ENCODE measurements around the gene GARIN5A. TPM values are rescaled to one million over a fixed set of nuclear protein-coding genes. Genes with fewer than 3 reads are reported as not detected.
A peak's percentile ranks its signal among the peaks of the same experiment; 100 is the strongest.

Gene GARIN5A
- total RNA-seq, 6 donors from 2014 or later = 2.4 to 10.1 (median 3.0) TPM; not detected in 1

DNA sequence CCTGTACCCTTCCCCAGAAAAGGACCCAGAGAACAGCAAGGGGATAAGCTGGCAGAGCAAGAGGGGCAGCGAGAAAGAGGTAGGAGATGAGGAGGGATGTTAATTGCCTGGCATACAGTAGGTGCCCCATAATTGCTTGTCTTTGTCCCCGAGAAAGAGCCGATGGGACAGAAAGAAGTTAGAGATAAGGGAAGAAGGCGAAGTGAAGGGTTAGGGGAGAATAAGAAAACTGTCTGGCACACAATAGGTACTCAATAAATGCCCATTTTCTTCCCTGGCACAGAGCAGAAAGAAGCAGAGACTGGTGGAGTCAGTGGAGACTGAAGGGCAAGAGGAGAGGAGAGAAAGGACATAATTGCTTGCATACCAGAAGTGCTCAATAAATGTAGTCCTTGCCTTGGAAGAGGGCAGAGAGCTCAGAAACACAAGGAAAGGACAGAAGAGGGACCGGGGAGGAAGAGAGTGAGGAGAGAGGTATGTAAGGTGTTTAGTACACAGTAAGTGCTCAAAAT lies 18.4 kb upstream of the GARIN5A start:
- ATAC-seq (ENCODE audit: low FRiP score in 2 of 2) = no peak
- Histone ChIP-seq H3K9me3 (no peaks in the 10 kb centered on the region), H3K27ac (no peak overlapping the region), H3K4me1 (peaks cover 0 to 11% (median 7%) of the 10 kb centered on the region in 4 donors), H3K27me3 (no peaks in the 10 kb centered on the region), H3K4me3 (no peak overlapping the region), H3K36me3 (no peaks in the 10 kb centered on the region)
- TF ChIP-seq POLR2AphosphoS5 (IDR thresholded peaks at IDR 0.05) (no peak), EP300 (IDR thresholded peaks at IDR 0.05) (no peak), POLR2A (IDR thresholded peaks at IDR 0.05) (no peak)
- TF ChIP-seq, protein P1, sequence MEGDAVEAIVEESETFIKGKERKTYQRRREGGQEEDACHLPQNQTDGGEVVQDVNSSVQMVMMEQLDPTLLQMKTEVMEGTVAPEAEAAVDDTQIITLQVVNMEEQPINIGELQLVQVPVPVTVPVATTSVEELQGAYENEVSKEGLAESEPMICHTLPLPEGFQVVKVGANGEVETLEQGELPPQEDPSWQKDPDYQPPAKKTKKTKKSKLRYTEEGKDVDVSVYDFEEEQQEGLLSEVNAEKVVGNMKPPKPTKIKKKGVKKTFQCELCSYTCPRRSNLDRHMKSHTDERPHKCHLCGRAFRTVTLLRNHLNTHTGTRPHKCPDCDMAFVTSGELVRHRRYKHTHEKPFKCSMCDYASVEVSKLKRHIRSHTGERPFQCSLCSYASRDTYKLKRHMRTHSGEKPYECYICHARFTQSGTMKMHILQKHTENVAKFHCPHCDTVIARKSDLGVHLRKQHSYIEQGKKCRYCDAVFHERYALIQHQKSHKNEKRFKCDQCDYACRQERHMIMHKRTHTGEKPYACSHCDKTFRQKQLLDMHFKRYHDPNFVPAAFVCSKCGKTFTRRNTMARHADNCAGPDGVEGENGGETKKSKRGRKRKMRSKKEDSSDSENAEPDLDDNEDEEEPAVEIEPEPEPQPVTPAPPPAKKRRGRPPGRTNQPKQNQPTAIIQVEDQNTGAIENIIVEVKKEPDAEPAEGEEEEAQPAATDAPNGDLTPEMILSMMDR (IDR thresholded peaks at IDR 0.05) = no peak
- WGBS, 2 donors = 82 to 91% methylated on average over 5 of the region's 5 CpGs
- DNase-seq = no peak

DNA sequence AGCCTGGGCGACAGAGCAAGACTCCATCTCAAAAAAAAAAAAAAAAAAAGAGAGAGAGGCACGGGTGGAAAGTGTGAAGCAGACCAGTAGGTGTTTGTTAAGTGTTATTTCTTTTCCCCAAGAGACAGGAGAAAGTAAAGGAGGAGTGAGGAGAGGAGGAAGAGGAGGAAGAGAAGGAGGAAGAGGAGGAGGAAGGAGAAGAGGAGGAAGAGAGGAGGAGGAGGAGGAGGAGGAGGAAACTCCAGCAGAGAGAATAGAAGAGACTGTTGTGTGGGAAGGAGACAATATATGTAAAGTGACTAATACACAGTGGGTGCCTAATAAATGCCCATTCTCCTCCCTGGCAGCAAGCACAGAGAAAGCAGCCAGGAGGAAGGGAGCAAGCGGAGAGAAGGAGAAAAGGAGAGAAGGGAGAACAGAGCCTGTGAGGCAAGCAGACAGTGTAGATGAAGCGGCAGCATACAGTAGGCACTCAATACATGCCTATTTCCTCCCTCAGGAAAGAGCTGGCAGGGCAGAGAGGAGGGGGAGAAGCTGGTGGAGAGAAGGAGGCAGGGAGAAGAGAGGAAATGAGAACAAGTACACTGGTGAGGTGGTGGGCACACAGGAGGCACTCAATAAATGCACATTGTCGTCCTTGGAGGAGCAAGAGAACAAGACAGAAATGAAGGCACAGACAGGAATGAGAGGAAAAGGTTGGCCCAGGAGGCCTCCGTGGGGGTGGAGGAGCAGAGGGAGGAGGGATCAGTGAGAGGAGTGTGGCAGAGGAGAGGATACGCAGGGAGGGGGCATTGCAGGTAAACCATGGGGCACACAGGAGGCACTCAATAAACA lies 17.8 kb upstream of the GARIN5A start:
- TF ChIP-seq EP300 (IDR thresholded peaks at IDR 0.05) = no peak
- TF ChIP-seq POLR2AphosphoS5 (IDR thresholded peaks at IDR 0.05) = no peak
- TF ChIP-seq POLR2A (IDR thresholded peaks at IDR 0.05) = no peak
- TF ChIP-seq, protein P1 (IDR thresholded peaks at IDR 0.05) = no peak
- 67 to 74% methylated on average over 7 of the region's 7 CpGs for WGBS, 2 donors
- Histone ChIP-seq H3K9me3 (no peaks in the 10 kb centered on the region), H3K27me3 (no peaks in the 10 kb centered on the region), H3K27ac (no peak overlapping the region), H3K4me1 (peaks cover 0 to 11% (median 7%) of the 10 kb centered on the region in 4 donors), H3K36me3 (no peaks in the 10 kb centered on the region), H3K4me3 (no peak overlapping the region)
- DNase-seq (no peak), ATAC-seq (ENCODE audit: low FRiP score in 2 of 2) (no peak)

DNA sequence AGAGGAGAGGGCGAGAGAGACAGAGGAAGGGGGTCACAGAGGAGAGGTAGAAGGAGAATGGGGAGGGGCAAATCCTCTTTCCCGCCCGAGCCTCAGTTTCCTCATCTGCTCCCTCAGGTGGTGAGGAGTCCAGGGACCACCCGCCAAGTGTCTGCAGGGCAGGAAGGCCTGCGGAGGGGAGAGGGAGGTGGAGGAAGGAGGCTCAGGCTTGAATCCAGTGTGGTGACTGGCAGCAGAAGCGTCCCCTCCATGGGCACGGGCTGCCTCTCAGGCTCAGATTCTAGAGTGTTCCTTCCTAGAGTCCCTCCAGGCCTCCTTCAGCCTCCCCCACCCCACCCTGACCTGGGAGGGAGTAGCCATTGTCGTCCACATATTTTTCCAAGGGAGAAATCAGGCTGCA lies 16.5 kb upstream of the GARIN5A start:
- TF ChIP-seq POLR2AphosphoS5 (IDR thresholded peaks at IDR 0.05) = no peak
- TF ChIP-seq EP300 (IDR thresholded peaks at IDR 0.05) = no peak
- TF ChIP-seq, protein P1 (IDR thresholded peaks at IDR 0.05) = no peak
- no peak for TF ChIP-seq POLR2A (IDR thresholded peaks at IDR 0.05)
- no peaks in the 10 kb centered on the region for H3K36me3 ChIP-seq
- H3K27me3 ChIP-seq = no peaks in the 10 kb centered on the region
- H3K4me1 ChIP-seq = peaks cover 0 to 11% (median 7%) of the 10 kb centered on the region in 4 donors
- no peaks in the 10 kb centered on the region for H3K9me3 ChIP-seq
- no peak overlapping the region for H3K27ac ChIP-seq
- DNase-seq (no peak), ATAC-seq (ENCODE audit: low FRiP score in 2 of 2) (no peak)
- 68 to 72% methylated on average over 8 of the region's 8 CpGs for WGBS, 2 donors
- no peak overlapping the region for H3K4me3 ChIP-seq

DNA sequence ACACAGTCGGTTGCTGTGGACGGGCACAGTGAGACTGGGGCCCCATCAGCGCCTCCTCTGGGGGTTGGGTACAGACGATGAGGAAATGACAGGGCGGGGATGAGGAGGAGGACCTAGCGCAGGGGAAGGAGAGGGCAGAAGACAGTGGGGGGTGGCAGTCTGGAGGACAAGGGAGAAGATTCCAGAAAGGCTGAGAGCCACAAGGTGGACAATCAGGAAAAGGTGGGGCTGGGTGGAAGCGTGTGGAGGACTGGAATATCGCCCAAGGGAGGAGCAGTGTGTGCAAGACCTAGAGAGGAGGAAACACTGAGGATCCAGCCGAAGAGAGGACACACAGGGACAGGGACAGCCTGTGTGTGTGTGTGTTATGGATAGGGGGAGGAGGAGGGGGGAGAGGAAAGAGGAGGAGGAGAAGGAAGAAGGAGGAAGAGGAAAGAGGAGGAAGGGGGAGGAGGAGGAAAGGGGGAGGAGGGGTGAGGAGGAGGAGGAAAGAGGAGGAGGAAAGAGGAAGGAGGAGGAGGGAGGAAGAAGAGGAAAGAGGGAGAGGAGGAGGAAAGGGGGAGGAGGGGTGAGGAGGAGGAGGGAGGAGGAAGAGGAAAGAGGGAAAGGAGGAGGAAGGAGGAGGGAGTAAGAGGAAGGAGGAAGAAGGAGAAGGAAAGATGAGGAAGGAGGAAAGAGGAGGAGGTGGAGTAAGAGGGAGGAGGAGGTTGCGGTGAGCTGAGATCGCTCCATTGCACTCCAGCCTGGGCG lies 15.8 kb upstream of the GARIN5A start:
- 4 to 11% methylated on average over 9 to 10 of the region's 12 CpGs for WGBS, 2 donors
- H3K4me3 ChIP-seq = no peak overlapping the region
- H3K36me3 ChIP-seq = no peaks in the 10 kb centered on the region
- H3K4me1 ChIP-seq = peaks cover 0 to 11% (median 8%) of the 10 kb centered on the region in 4 donors
- DNase-seq (no peak), ATAC-seq (ENCODE audit: low FRiP score in 2 of 2) (peak in 1 of 2 donors; percentile 19)
- H3K9me3 ChIP-seq = no peaks in the 10 kb centered on the region
- TF ChIP-seq POLR2AphosphoS5 (IDR thresholded peaks at IDR 0.05) = no peak
- TF ChIP-seq EP300 (IDR thresholded peaks at IDR 0.05) = no peak
- TF ChIP-seq, protein P1 (IDR thresholded peaks at IDR 0.05) = no peak
- TF ChIP-seq POLR2A (IDR thresholded peaks at IDR 0.05) = no peak
- no peak overlapping the region for H3K27ac ChIP-seq
- H3K27me3 ChIP-seq = no peaks in the 10 kb centered on the region
